ENCODE data around the gene PTPN14. TPM values are rescaled to one million over a fixed set of nuclear protein-coding genes. Genes with fewer than 3 reads are reported as not detected.

PTPN14 gene
- total RNA-seq, 1 experiment from 2014 or later = 76.4 TPM

DNA sequence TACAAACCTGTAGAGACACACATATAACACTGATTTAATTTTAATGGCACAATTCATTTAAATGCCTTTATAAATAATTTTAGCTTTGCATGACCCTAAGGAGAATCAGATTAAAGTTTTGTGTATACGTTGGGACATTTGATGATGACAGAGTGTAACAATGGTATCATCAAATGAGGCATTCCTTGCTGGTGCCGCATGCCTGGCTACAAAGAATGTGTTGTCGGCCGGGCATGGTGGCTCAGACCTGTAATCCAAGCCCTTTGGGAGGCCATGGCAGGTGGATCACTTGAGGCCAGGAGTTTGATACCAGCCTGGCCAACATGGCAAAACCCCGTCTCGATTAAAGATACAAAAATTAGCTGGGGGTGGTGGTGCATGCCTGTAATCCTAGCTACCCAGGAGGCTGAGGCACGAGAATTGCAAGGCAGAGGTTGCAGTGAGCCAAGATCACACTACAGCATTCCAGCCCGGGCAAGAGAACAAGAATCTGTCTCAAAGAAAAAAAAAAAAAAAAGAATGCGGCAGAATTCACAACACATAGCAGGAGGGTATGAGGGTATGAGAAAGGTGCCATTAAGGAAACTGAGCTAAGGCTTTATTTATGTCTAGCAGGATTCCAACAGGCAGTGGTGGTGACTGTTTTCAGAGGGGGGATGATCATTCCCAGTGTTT lies 58.9 kb downstream of the PTPN14 start:
- Histone ChIP-seq H3K9ac (ENCODE audit: extremely low read depth, insufficient read length, low read length) (no peak overlapping the region), H3K27me3 (ENCODE audit: insufficient read depth, low read length) (no peaks in the 10 kb centered on the region), H2BK120ac (ENCODE audit: low read depth, low read length, poor library complexity, severe bottlenecking) (no peak overlapping the region), H4K5ac (ENCODE audit: insufficient read length, low read depth, low read length) (no peak overlapping the region), H2BK20ac (ENCODE audit: low read depth, low read length, poor library complexity, severe bottlenecking) (no peak overlapping the region), H4K8ac (replicated peaks; ENCODE audit: insufficient read length, low read depth, low read length) (no peak overlapping the region), H2BK15ac (ENCODE audit: low read depth, low read length) (no peak overlapping the region), H3K4me1 (ENCODE audit: insufficient read depth, low read length) (peaks cover 10% of the 10 kb centered on the region; the same call in 1 of the 2 replicates), H3K56ac (ENCODE audit: insufficient read length, low read depth, low read length) (no peak overlapping the region), H3K79me1 (ENCODE audit: insufficient read depth, low read depth, low read length, poor library complexity, severe bottlenecking) (no peaks in the 10 kb centered on the region), H3K4ac (ENCODE audit: low read depth, low read length) (no peak overlapping the region), H2BK12ac (ENCODE audit: insufficient read length, low read depth, low read length) (no peak overlapping the region), H3K14ac (ENCODE audit: insufficient read depth, low read length) (no peak overlapping the region), H2BK5ac (ENCODE audit: insufficient read length, low read length) (no peak overlapping the region), H3T11ph (ENCODE audit: low read length) (no peak overlapping the region), H4K91ac (ENCODE audit: insufficient read length, low read depth, low read length) (no peak overlapping the region), H3K27ac (ENCODE audit: insufficient read length, low read depth, low read length) (no peak overlapping the region), H2AK5ac (ENCODE audit: insufficient read length, low read length) (no peak overlapping the region), H3K23me2 (ENCODE audit: insufficient read length, low read depth, low read length, poor library complexity, severe bottlenecking) (no peaks in the 10 kb centered on the region), H3K23ac (ENCODE audit: insufficient read length, low read depth, low read length) (no peak overlapping the region), H4K20me1 (ENCODE audit: control insufficient read depth, insufficient read depth, insufficient read length) (no peaks in the 10 kb centered on the region), H2AFZ (ENCODE audit: low read length) (no peak overlapping the region), H3K4me2 (ENCODE audit: insufficient read depth, insufficient read length, low read length) (no peak overlapping the region), H3K9me3 (ENCODE audit: control insufficient read depth, low read depth, low read length) (no peaks in the 10 kb centered on the region), H3K79me2 (ENCODE audit: insufficient read depth, low read length) (peaks cover 4% of the 10 kb centered on the region; the same call in 1 of the 2 replicates), H3K18ac (ENCODE audit: insufficient read length, low read depth, low read length) (no peak overlapping the region)
- H3K27me3 Mint-ChIP-seq (ENCODE audit: low read depth) = no peaks in the 10 kb centered on the region
- no peaks in the 10 kb centered on the region; a peak in 1 of 7 replicates for H3K36me3 Mint-ChIP-seq (ENCODE audit: insufficient read depth in 1 of 3, low read depth in 3 of 3)
- H3K4me3 Mint-ChIP-seq = no peak overlapping the region
- WGBS (ENCODE audit: extremely low coverage, insufficient read length, low lambda C conversion rate) = no CpG with 5 or more reads among the region's 9 CpGs
- no peak for DNase-seq
- H3K27ac Mint-ChIP-seq = peak overlapping the region in 2 of 3 experiments; percentile 25; a peak in 4 of 7 replicates
- H3K4me1 Mint-ChIP-seq = peaks cover 33 to 41% of the 10 kb centered on the region in 2 experiments
- TF ChIP-seq, protein P1, sequence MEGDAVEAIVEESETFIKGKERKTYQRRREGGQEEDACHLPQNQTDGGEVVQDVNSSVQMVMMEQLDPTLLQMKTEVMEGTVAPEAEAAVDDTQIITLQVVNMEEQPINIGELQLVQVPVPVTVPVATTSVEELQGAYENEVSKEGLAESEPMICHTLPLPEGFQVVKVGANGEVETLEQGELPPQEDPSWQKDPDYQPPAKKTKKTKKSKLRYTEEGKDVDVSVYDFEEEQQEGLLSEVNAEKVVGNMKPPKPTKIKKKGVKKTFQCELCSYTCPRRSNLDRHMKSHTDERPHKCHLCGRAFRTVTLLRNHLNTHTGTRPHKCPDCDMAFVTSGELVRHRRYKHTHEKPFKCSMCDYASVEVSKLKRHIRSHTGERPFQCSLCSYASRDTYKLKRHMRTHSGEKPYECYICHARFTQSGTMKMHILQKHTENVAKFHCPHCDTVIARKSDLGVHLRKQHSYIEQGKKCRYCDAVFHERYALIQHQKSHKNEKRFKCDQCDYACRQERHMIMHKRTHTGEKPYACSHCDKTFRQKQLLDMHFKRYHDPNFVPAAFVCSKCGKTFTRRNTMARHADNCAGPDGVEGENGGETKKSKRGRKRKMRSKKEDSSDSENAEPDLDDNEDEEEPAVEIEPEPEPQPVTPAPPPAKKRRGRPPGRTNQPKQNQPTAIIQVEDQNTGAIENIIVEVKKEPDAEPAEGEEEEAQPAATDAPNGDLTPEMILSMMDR (conservative IDR thresholded peaks at IDR 0.05) = no peak
- H3K9me3 Mint-ChIP-seq = no peaks in the 10 kb centered on the region
